BLaER1 (cell line): ENCODE results near the gene HSD17B8.

Source experiments
- H3K27ac ChIP-seq: shearing (Covaris generic); formaldehyde crosslinking; 2 replicates; pipeline ENCODE4 v1.8.1; 2022
- H3K27me3 ChIP-seq: shearing (Covaris generic); formaldehyde crosslinking; 2 replicates; pipeline ENCODE4 v1.8.1; 2022
- H3K36me3 ChIP-seq: shearing (Covaris generic); formaldehyde crosslinking; 2 replicates; pipeline ENCODE4 v1.8.1; 2022
- H3K4me1 ChIP-seq: shearing (Covaris generic); formaldehyde crosslinking; 2 replicates; pipeline ENCODE4 v1.8.1; 2022
- H3K4me2 ChIP-seq: shearing (Covaris generic); formaldehyde crosslinking; 2 replicates; pipeline ENCODE4 v1.8.1; 2022
- H3K4me3 ChIP-seq: shearing (Covaris generic); formaldehyde crosslinking; 2 replicates; pipeline ENCODE4 v1.8.1; 2022
- H3K9ac ChIP-seq: shearing (Covaris generic); formaldehyde crosslinking; 2 replicates; pipeline ENCODE4 v1.8.1; 2022
- H3K9me3 ChIP-seq: shearing (Covaris generic); formaldehyde crosslinking; 2 replicates; pipeline ENCODE4 v1.8.1; 2022
- H4K20me1 ChIP-seq: shearing (Covaris generic); formaldehyde crosslinking; 2 replicates; pipeline ENCODE4 v1.8.1; 2022
- Cebpa-rat ChIP-seq: shearing (Covaris generic); IDR thresholded peaks from 2 replicates; pipeline ENCODE4 v1.8.1; 2022

HSD17B8 gene

GRCh38 chr6:33177552-33178446 is 26.7 kb upstream of the HSD17B8 start:
- Histone ChIP-seq H3K4me2 (peak overlapping the region; percentile 75), H3K27me3 (no peaks in the 10 kb centered on the region), H3K9me3 (no peaks in the 10 kb centered on the region)

DNA sequence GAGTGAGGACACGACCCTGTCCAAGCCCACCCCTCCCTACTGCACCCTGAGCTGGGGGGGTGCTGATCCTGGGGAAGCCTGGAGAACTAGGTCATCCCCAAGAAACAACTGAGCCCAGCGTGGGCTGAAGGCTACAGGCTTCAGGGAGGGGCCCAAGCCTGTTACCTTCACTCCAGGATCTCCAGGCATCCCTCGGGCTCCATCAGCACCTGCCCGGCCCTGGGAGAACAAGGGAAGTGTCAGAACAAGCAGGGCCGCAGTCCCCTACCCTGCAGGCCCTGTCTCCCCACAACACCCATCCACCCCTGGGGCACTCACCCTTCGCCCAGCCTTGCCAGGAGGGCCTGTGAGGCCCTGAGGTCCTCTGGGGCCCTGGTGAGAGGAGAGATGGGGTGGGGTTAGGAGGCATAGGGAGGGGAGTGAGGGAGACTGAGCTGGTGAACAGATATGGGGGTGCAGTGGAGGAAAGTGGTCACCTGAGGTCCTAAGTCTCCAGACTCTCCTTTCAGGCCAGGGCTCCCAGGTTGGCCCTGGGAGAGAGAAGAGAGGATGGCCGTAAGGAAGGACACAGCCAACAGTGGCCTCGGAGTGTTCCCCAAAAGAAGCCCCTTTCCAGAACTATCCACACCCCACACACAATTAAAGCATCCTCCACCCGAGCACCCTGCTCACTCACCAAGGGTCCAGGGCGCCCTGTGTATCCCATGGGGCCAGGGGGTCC is 25.5 kb upstream of the HSD17B8 start:
- Histone ChIP-seq H3K36me3 (no peaks in the 10 kb centered on the region), H3K9me3 (peaks cover 7% of the 10 kb centered on the region), H3K4me2 (peak overlapping the region; percentile 75; the same call in 1 of the 2 replicates), H3K27me3 (no peaks in the 10 kb centered on the region), H4K20me1 (no peaks in the 10 kb centered on the region), H3K27ac (no peak overlapping the region), H3K4me3 (no peak overlapping the region), H3K9ac (no peak overlapping the region), H3K4me1 (peaks cover 61% of the 10 kb centered on the region)
- no peak for TF ChIP-seq Cebpa-rat

More at GRCh38 chr6:33177552-33178446, 26.7 kb upstream of the HSD17B8 start:
- no peaks in the 10 kb centered on the region for H3K36me3 ChIP-seq
- H3K27ac ChIP-seq = peak overlapping the region; percentile 61
- TF ChIP-seq Cebpa-rat = no peak
- H3K4me3 ChIP-seq = no peak overlapping the region
- peaks cover 61% of the 10 kb centered on the region for H3K4me1 ChIP-seq
- no peaks in the 10 kb centered on the region for H4K20me1 ChIP-seq
- H3K9ac ChIP-seq = no peak overlapping the region

GRCh38 chr6:33181141-33181540 is 23.3 kb upstream of the HSD17B8 start:
- Histone ChIP-seq H4K20me1 (no peaks in the 10 kb centered on the region), H3K27me3 (no peaks in the 10 kb centered on the region), H3K4me2 (no peak overlapping the region), H3K27ac (no peak overlapping the region), H3K9me3 (peaks cover 13% of the 10 kb centered on the region), H3K4me3 (no peak overlapping the region), H3K36me3 (no peaks in the 10 kb centered on the region), H3K9ac (no peak overlapping the region), H3K4me1 (peaks cover 43% of the 10 kb centered on the region)
- no peak for TF ChIP-seq Cebpa-rat

GRCh38 chr6:33183071-33183683 is 21.3 kb upstream of the HSD17B8 start:
- H3K27me3 ChIP-seq = no peaks in the 10 kb centered on the region
- no peaks in the 10 kb centered on the region for H4K20me1 ChIP-seq
- peaks cover 23% of the 10 kb centered on the region for H3K4me1 ChIP-seq
- peaks cover 13% of the 10 kb centered on the region for H3K9me3 ChIP-seq
- H3K27ac ChIP-seq = peak overlapping the region; percentile 66
- no peaks in the 10 kb centered on the region for H3K36me3 ChIP-seq
- peak overlapping the region; percentile 55 for H3K4me2 ChIP-seq
- no peak overlapping the region for H3K9ac ChIP-seq
- TF ChIP-seq Cebpa-rat = no peak
- peak overlapping the region; percentile 1; the same call in 1 of the 2 replicates for H3K4me3 ChIP-seq

- H3K27me3 ChIP-seq = peaks cover 3% of the 10 kb centered on the region; the same call in 1 of the 2 replicates
- H3K36me3 ChIP-seq = no peaks in the 10 kb centered on the region
- H4K20me1 ChIP-seq = no peaks in the 10 kb centered on the region
- no peak overlapping the region for H3K9ac ChIP-seq
- H3K4me3 ChIP-seq = no peak overlapping the region
- peaks cover 16% of the 10 kb centered on the region for H3K4me1 ChIP-seq
- no peak overlapping the region for H3K4me2 ChIP-seq
- peaks cover 13% of the 10 kb centered on the region for H3K9me3 ChIP-seq
- H3K27ac ChIP-seq = no peak overlapping the region
- no peak for TF ChIP-seq Cebpa-rat
Measured at GRCh38 chr6:33185190-33185589, 19.3 kb upstream of the HSD17B8 start.

- Histone ChIP-seq H3K4me3 (no peak overlapping the region), H3K36me3 (no peaks in the 10 kb centered on the region), H3K4me1 (peaks cover 16% of the 10 kb centered on the region), H3K4me2 (no peak overlapping the region), H3K27ac (no peak overlapping the region), H3K27me3 (peaks cover 7% of the 10 kb centered on the region), H4K20me1 (no peaks in the 10 kb centered on the region), H3K9ac (no peak overlapping the region), H3K9me3 (peaks cover 13% of the 10 kb centered on the region)
- TF ChIP-seq Cebpa-rat = no peak
Measured at GRCh38 chr6:33185654-33186187, 18.7 kb upstream of the HSD17B8 start.

DNA sequence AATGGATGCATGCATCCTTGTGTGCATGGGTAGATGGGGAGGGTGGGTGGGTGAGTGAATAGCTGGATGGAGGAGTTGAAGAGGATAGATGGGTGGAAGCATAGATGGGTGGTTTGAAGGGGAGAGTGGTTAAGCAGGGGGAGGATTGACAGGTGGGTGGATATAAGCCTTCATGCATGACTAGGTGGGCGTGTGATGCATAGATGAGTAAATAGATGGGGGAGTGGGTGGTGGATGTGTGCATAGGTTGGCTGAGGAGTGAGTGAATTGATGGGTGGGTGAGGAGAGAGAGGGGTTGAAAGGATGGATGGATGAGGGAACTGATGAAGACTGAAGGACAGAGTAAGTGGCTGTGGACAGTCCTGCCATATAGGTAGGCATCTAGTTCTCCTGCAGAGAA is 16.6 kb upstream of the HSD17B8 start:
- peaks cover 28% of the 10 kb centered on the region for H3K27me3 ChIP-seq
- H3K36me3 ChIP-seq = no peaks in the 10 kb centered on the region
- H3K27ac ChIP-seq = no peak overlapping the region
- H3K4me3 ChIP-seq = no peak overlapping the region
- H3K9me3 ChIP-seq = peaks cover 13% of the 10 kb centered on the region
- H3K4me2 ChIP-seq = no peak overlapping the region
- H4K20me1 ChIP-seq = peaks cover 9% of the 10 kb centered on the region; the same call in 1 of the 2 replicates
- peaks cover 28% of the 10 kb centered on the region for H3K4me1 ChIP-seq
- H3K9ac ChIP-seq = no peak overlapping the region
- no peak for TF ChIP-seq Cebpa-rat

DNA sequence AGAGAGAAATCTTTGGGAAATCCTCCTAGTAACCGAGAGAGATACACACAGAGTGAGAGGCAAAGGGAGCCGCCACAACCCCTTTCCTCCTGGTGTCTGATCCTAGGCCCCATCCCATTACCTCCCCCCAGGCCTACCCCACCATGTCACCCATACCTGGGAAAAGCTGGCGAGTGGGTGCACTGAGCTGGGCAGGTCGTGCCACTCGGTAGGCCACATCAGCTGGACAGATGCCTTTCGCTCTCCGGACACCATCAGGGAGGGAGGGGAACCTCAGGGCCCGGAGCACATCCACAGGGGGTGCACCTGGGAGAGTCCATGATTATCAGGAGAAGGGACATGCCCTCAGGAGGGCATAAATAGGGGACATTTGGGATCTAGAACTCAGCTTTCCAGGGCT is 15.3 kb upstream of the HSD17B8 start:
- H3K27me3 ChIP-seq = peaks cover 37% of the 10 kb centered on the region
- H3K4me2 ChIP-seq = no peak overlapping the region
- H3K27ac ChIP-seq = no peak overlapping the region
- H3K9me3 ChIP-seq = 0 out of 2 replicates have a peak, but pooled peaks cover 3% of the 10 kb centered on the region
- no peak overlapping the region for H3K4me3 ChIP-seq
- H3K36me3 ChIP-seq = peaks cover 7% of the 10 kb centered on the region
- TF ChIP-seq Cebpa-rat = no peak
- H4K20me1 ChIP-seq = peaks cover 17% of the 10 kb centered on the region
- no peak overlapping the region for H3K9ac ChIP-seq
- H3K4me1 ChIP-seq = peaks cover 18% of the 10 kb centered on the region

DNA sequence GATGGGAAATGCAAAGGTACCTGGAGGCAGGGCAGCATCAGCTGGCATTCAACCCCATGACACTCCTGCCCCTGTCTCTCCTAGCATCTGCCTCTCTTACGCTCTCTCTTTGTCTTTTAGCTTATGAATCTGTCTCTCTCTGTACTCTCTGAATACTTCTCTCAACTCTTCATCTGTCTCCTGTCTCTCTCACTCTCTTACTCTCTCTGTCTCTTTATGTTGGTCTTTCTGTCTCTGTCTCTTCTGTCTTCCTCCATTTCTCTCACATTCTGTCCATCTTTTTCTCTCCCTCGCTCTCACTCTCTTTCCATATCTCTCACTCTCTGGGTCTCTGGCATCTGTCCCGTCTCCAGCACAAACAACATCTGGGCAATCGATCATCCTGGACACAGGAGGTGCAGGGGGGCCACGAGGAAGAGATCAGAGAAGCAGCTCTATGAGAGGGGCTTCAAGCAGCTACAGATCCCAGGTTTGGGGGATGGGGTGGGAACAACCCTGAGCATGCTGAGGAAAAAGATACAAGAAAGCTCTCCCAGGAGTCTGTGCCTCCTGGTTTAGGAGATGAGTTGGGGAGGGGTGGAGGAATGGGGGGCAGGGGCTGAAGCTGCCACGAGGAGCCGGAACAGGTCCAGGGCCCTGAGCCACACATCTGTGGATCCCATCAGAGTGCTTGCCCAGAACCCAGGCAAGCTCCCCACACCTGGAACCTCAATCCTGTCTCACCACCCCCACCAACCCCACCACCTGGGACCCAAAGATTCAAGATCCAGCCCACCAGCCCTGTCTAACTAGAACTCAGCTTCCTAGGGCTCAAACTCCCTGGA is 14.6 kb upstream of the HSD17B8 start:
- peaks cover 14% of the 10 kb centered on the region for H3K36me3 ChIP-seq
- peaks cover 37% of the 10 kb centered on the region for H3K27me3 ChIP-seq
- H4K20me1 ChIP-seq = peaks cover 23% of the 10 kb centered on the region
- peaks cover 16% of the 10 kb centered on the region for H3K4me1 ChIP-seq
- H3K27ac ChIP-seq = no peak overlapping the region
- no peak overlapping the region for H3K9ac ChIP-seq
- H3K9me3 ChIP-seq = no peaks in the 10 kb centered on the region
- no peak overlapping the region for H3K4me3 ChIP-seq
- TF ChIP-seq Cebpa-rat = no peak
- no peak overlapping the region for H3K4me2 ChIP-seq
